ENCODE results near the gene POLR1G.

- TF ChIP-seq ARNTL (CRISPR knock-in tag; IDR thresholded peaks at IDR 0.05; ENCODE audit: borderline replicate concordance, low read depth) = no peak
- TF ChIP-seq CSDC2 (CRISPR knock-in tag; IDR thresholded peaks at IDR 0.05) = no peak
- no peak for TF ChIP-seq TOX (CRISPR knock-in tag; IDR thresholded peaks at IDR 0.05; ENCODE audit: borderline replicate concordance)
- TF ChIP-seq TSHZ2 (CRISPR knock-in tag; IDR thresholded peaks at IDR 0.05) = no peak
- TF ChIP-seq ZNF70 (CRISPR knock-in tag; IDR thresholded peaks at IDR 0.05) = no peak
- TF ChIP-seq ZC3H10 (CRISPR knock-in tag; IDR thresholded peaks at IDR 0.05) = no peak
- no peak for TF ChIP-seq ZNF565 (CRISPR knock-in tag; conservative IDR thresholded peaks at IDR 0.05; ENCODE audit: low read depth)
- no peak for TF ChIP-seq CSRNP3 (CRISPR knock-in tag; IDR thresholded peaks at IDR 0.05)
These were observed 15.1 kb upstream of the POLR1G start for GRCh38 chr19:45391346-45391745.

Measured in SK-N-SH treated with all-trans-retinoic acid at 6 μM for 48 hours (cell line).